Immature natural killer cell (primary cell): ENCODE results near the gene PRKAG2. TPM values are rescaled to one million over a fixed set of nuclear protein-coding genes. Genes with fewer than 3 reads are reported as not detected.
A peak's percentile ranks its signal among the peaks of the same experiment; 100 is the strongest.
"Not testable (repeated sequence)": the region's sequence is repeated elsewhere in the genome, so short reads cannot be mapped to it uniquely, and the experiment has no call there.

ENCODE experiments used
- DNase-seq, 3 donors: peaks; one replicate each; pipeline ENCODE4 v3.0.0; 2022; ENCODE audit warnings: mixed read lengths in 1 of 3
- H3K27ac Mint-ChIP-seq, 6 donors: one replicate each; pipeline ENCODE4 v1.8.0; 2020; ENCODE audit warnings: mixed read lengths in 6 of 6, mild to moderate bottlenecking in 5 of 6, inconsistent platforms in 4 of 6, moderate library complexity in 3 of 6
- H3K27me3 Mint-ChIP-seq, 3 donors: one replicate each; pipeline ENCODE4 v1.8.0; 2020 to 2021; ENCODE audit warnings: low read depth in 3 of 3, mild to moderate bottlenecking in 3 of 3, mixed read lengths in 3 of 3, moderate library complexity in 3 of 3, inconsistent platforms in 1 of 3
- H3K36me3 Mint-ChIP-seq, 3 donors: one replicate each; pipeline ENCODE4 v1.8.0; 2020; ENCODE audit warnings: mixed read lengths in 3 of 3, inconsistent platforms in 2 of 3, mild to moderate bottlenecking in 2 of 3
- H3K4me1 Mint-ChIP-seq, 2 donors: one replicate each; pipeline ENCODE4 v1.8.0; 2020; ENCODE audit warnings: inconsistent platforms in 2 of 2, mild to moderate bottlenecking in 2 of 2, mixed read lengths in 2 of 2, moderate library complexity in 1 of 2
- H3K4me3 Mint-ChIP-seq, 5 donors: one replicate each; pipeline ENCODE4 v1.8.0; 2020; ENCODE audit warnings: mild to moderate bottlenecking in 5 of 5, mixed read lengths in 5 of 5, inconsistent platforms in 3 of 5, moderate library complexity in 3 of 5
- H3K9me3 Mint-ChIP-seq, 6 donors: one replicate each; pipeline ENCODE4 v1.8.0; 2020; ENCODE audit warnings: mild to moderate bottlenecking in 6 of 6, mixed read lengths in 6 of 6, inconsistent platforms in 4 of 6, moderate library complexity in 3 of 6
- polyA plus RNA-seq, 3 donors: library from polyadenylated mRNA; unstranded; fragments of 300-500 nt; fragmentation: Illumina TruSeq; gene quantifications; one replicate each; pipeline ENCODE4 v1.2.3, GENCODE V29; 2021

The PRKAG2 gene
- polyA plus RNA-seq, 3 donors from 2014 or later, result 14.7 to 22.5 (median 19.1) TPM

GRCh38 chr7:151585744-151586393 lies 291.0 kb downstream of the PRKAG2 start:
- Mint-ChIP-seq H3K27ac (no peak overlapping the region), H3K4me3 (no peak overlapping the region), H3K36me3 (peaks cover 5 to 7% (median 5%) of the 10 kb centered on the region in 3 donors), H3K4me1 (peaks cover 19 to 28% of the 10 kb centered on the region in 2 donors), H3K27me3 (peaks cover 0 to 3% (median 2%) of the 10 kb centered on the region in 3 donors), H3K9me3 (no peaks in the 10 kb centered on the region)
- no peak for DNase-seq

GRCh38 chr7:151581741-151582140 lies 295.2 kb downstream of the PRKAG2 start:
- Mint-ChIP-seq H3K4me3 (no peak overlapping the region), H3K36me3 (peaks cover 11 to 12% (median 11%) of the 10 kb centered on the region in 3 donors), H3K27ac (peak overlapping the region in 2 of 6 donors; percentile 21 to 83), H3K27me3 (peaks cover 0 to 1% (median 0%) of the 10 kb centered on the region in 3 donors), H3K4me1 (peaks cover 12 to 18% of the 10 kb centered on the region in 2 donors), H3K9me3 (peaks cover 3 to 6% (median 5%) of the 10 kb centered on the region in 6 donors)
- DNase-seq, result no peak

GRCh38 chr7:151579644-151580043 lies 297.3 kb downstream of the PRKAG2 start:
- Mint-ChIP-seq H3K4me1 (peaks cover 12 to 18% of the 10 kb centered on the region in 2 donors), H3K27me3 (no peaks in the 10 kb centered on the region), H3K36me3 (peaks cover 10 to 20% (median 12%) of the 10 kb centered on the region in 3 donors), H3K4me3 (no peak overlapping the region), H3K27ac (no peak overlapping the region), H3K9me3 (peaks cover 3 to 6% (median 5%) of the 10 kb centered on the region in 6 donors)
- no peak for DNase-seq

DNA sequence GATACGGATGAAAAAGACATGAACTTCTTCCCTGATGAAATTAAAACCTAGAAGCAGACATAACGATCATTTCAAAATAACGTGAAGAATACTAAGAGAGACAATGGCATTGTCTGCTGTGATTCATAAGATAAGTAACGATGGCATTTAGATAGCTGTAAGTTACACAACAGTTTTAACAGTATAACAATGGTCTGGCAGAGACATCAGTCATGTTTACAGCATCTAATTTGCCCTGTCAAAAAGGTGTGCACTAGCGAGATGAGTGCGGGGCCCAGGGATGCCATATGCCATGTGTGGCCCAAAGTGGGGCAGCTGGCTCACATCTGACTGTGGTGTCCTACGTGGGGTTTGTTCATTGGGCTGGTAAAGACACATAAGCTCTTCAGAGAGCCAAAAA lies 301.5 kb downstream of the PRKAG2 start:
- H3K9me3 Mint-ChIP-seq, result peaks cover 3 to 6% (median 5%) of the 10 kb centered on the region in 6 donors
- no peak overlapping the region for H3K27ac Mint-ChIP-seq
- H3K4me1 Mint-ChIP-seq, result peaks cover 0 to 2% of the 10 kb centered on the region in 2 donors
- no peak for DNase-seq
- no peaks in the 10 kb centered on the region for H3K27me3 Mint-ChIP-seq
- peaks cover 10 to 19% (median 12%) of the 10 kb centered on the region in 3 donors for H3K36me3 Mint-ChIP-seq
- no peak overlapping the region for H3K4me3 Mint-ChIP-seq

- not testable (repeated sequence) for H3K4me3 Mint-ChIP-seq, H3K9me3 Mint-ChIP-seq, DNase-seq, H3K4me1 Mint-ChIP-seq, H3K27me3 Mint-ChIP-seq, H3K27ac Mint-ChIP-seq
- H3K36me3 Mint-ChIP-seq, result peaks cover 6 to 23% (median 9%) of the 10 kb centered on the region in 3 donors
Measured at GRCh38 chr7:151573046-151573445, 303.9 kb downstream of the PRKAG2 start.

DNA sequence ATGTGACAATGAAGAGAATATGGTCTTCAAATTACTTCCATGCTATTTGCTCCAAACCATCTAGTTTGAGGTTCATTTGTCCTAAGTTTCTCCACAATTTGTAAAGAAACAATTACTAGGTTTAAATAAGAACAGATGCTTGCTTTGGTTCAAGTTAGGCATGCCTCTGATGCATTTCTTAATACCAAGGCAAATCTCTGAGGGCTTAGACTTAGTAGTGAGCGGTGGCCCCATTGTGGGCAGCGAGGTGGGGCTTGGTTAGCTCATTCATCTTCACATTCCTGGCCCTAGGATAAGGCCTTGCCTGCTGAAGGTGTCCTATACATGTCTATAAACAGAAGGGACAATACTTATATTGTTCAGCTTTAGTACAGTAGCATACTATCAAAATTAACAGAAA lies 304.8 kb downstream of the PRKAG2 start:
- H3K27ac Mint-ChIP-seq, result no peak overlapping the region
- no peaks in the 10 kb centered on the region for H3K4me1 Mint-ChIP-seq
- H3K36me3 Mint-ChIP-seq, result peaks cover 6 to 23% (median 9%) of the 10 kb centered on the region in 3 donors
- H3K27me3 Mint-ChIP-seq, result no peaks in the 10 kb centered on the region
- no peak overlapping the region for H3K4me3 Mint-ChIP-seq
- H3K9me3 Mint-ChIP-seq, result no peaks in the 10 kb centered on the region
- DNase-seq, result no peak

DNA sequence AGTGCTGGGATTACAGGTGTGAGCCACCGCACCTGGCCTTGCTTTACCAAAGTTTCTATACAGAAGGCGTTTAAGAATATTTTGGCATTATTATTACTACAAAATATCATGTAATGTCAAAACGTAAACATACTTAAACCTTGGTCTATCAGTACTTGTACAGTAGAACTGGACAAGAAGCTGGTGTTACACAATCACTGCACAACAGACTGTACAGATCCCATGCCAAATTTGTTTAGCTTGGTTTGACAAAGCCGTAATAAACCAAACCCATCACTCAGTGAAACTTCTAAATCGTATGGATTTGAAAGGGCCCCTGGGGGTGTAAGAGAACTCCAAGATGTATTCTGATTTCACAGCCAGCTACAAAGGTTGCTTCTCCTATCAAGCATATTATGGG lies 305.4 kb downstream of the PRKAG2 start:
- H3K4me1 Mint-ChIP-seq, result no peaks in the 10 kb centered on the region
- no peak overlapping the region for H3K4me3 Mint-ChIP-seq
- DNase-seq, result no peak
- no peaks in the 10 kb centered on the region for H3K27me3 Mint-ChIP-seq
- H3K9me3 Mint-ChIP-seq, result no peaks in the 10 kb centered on the region
- no peak overlapping the region for H3K27ac Mint-ChIP-seq
- H3K36me3 Mint-ChIP-seq, result peaks cover 6 to 23% (median 9%) of the 10 kb centered on the region in 3 donors

DNA sequence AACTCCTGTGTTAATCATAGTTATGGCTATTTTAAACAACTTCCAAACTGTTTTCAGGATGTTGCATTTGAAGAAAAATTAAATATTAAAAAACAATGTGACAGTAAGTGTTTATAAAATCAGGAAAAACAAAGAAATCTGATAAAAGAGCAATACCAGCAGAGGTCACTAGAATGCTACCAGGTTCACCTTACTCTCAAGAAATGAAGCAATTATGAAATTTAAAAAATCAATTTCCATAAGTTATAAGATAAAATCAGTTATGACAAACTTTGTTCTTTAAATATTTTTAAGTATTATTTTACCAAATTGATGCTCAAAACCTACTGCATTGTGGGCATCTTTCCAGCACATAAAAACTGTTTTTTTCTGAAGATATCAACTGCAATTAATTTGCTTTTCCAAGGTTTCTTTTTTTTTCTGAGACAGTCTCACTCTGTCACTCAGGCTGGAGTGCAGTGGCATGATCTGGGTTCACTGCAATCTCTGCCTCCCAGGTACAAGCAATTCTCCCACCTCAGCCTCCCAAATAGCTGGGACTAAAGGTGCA lies 306.5 kb downstream of the PRKAG2 start:
- H3K36me3 Mint-ChIP-seq, result peaks cover 4 to 22% (median 7%) of the 10 kb centered on the region in 3 donors
- H3K27me3 Mint-ChIP-seq, result no peaks in the 10 kb centered on the region
- no peaks in the 10 kb centered on the region for H3K9me3 Mint-ChIP-seq
- no peak overlapping the region for H3K4me3 Mint-ChIP-seq
- no peaks in the 10 kb centered on the region for H3K4me1 Mint-ChIP-seq
- peak in 1 of 3 donors; percentile 3 for DNase-seq
- no peak overlapping the region for H3K27ac Mint-ChIP-seq

GRCh38 chr7:151568956-151569940 lies 307.7 kb downstream of the PRKAG2 start:
- Mint-ChIP-seq H3K27ac (no peak overlapping the region), H3K36me3 (peaks cover 0 to 24% (median 8%) of the 10 kb centered on the region in 3 donors), H3K27me3 (no peaks in the 10 kb centered on the region), H3K4me1 (no peaks in the 10 kb centered on the region), H3K9me3 (no peaks in the 10 kb centered on the region), H3K4me3 (no peak overlapping the region)
- no peak for DNase-seq

DNA sequence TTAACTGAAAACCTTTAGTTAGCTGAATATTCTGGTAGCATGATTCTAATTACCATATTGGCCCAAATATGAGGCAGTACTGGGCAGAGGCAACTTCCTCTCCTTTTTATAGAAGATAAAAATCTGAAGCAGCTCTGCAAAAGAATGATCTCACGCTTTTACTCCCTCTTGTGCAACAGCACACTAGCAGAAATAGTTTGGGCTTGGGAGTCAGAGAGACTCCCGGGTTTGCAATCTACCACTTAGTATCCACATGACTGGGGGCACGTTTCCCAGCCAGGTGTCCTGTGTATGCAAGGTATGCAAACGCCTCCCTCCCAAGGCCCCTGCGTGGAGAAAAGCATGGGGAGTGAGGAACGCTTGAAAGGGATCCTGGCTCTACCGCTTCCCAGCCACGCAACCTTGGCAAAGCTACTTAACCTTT lies 310.0 kb downstream of the PRKAG2 start:
- peaks cover 11 to 36% (median 11%) of the 10 kb centered on the region in 3 donors for H3K36me3 Mint-ChIP-seq
- H3K27me3 Mint-ChIP-seq, result no peaks in the 10 kb centered on the region
- H3K4me1 Mint-ChIP-seq, result no peaks in the 10 kb centered on the region
- no peak overlapping the region for H3K4me3 Mint-ChIP-seq
- H3K27ac Mint-ChIP-seq, result no peak overlapping the region
- DNase-seq, result no peak
- H3K9me3 Mint-ChIP-seq, result no peaks in the 10 kb centered on the region

- Mint-ChIP-seq H3K4me1 (no peaks in the 10 kb centered on the region), H3K9me3 (no peaks in the 10 kb centered on the region), H3K27me3 (peaks cover 0 to 1% (median 0%) of the 10 kb centered on the region in 3 donors), H3K36me3 (peaks cover 14 to 46% (median 15%) of the 10 kb centered on the region in 3 donors), H3K4me3 (no peak overlapping the region), H3K27ac (no peak overlapping the region)
- no peak for DNase-seq
Measured at GRCh38 chr7:151565541-151565940, 311.4 kb downstream of the PRKAG2 start.

DNA sequence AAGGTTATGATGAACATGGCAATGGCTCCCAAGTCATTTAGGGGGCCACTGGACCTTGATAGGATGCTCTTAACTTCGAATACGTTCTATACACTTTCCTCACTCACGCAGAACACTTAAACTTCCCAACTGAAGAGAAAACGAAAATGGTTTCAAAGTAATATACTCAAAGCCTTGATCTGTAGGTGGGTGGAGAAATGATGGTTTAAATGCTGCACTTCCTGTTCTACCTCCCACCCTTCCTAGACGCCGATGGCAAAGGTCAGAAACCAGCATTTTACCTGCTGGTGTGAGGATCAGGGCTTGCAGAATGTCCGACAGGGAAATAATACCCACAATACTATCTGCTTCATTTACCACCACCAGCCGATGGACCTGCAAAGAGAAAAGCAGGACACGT lies 316.7 kb downstream of the PRKAG2 start:
- no peak for DNase-seq
- Mint-ChIP-seq H3K4me1 (no peaks in the 10 kb centered on the region), H3K27ac (no peak overlapping the region), H3K9me3 (no peaks in the 10 kb centered on the region), H3K27me3 (peaks cover 0 to 4% (median 2%) of the 10 kb centered on the region in 3 donors), H3K4me3 (no peak overlapping the region), H3K36me3 (peaks cover 18 to 63% (median 34%) of the 10 kb centered on the region in 3 donors)

DNA sequence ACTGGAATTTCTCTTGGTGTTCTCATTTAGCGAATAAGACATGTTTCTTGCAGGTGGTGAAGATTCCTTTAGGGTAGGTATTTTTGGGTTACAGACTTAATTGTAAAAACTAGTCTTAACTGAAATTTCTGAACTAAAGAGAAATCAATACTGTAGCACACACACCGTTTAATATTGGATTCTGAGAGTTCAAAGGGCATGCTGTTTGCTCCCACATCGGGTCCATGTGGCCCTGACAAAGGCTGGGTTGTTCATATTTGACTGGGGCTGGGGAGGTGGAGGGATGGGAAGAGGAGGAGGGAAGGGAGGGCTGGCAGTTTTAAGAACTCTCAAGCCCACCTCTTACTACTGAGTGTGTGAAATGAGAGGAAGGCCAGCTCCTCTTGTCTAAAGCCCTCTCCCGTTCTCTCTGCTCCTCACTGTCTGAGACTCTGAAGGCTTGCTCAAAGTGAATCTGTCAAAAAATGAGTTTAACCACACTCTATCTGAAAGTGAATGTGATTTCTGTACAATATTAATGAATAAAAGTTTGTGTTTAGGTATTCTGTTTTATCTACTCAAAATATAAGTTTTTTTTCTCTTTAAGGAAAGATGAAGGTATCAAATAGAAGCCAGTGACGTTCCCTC lies 317.2 kb downstream of the PRKAG2 start:
- H3K36me3 Mint-ChIP-seq, result peaks cover 18 to 63% (median 34%) of the 10 kb centered on the region in 3 donors
- H3K27ac Mint-ChIP-seq, result no peak overlapping the region
- H3K4me1 Mint-ChIP-seq, result no peaks in the 10 kb centered on the region
- no peaks in the 10 kb centered on the region for H3K9me3 Mint-ChIP-seq
- DNase-seq, result no peak
- H3K4me3 Mint-ChIP-seq, result no peak overlapping the region
- peaks cover 0 to 4% (median 2%) of the 10 kb centered on the region in 3 donors for H3K27me3 Mint-ChIP-seq
